HG02885 (cell line): ENCODE data around the gene POFUT2.

Source experiments
- ATAC-seq: cut with Tn5 transposase; IDR thresholded peaks from one replicate; pipeline ENCODE4 v1.9.1; 2021; ENCODE audit warnings: mild to moderate bottlenecking; ENCODE audit not compliant: unreplicated experiment, poor library complexity

POFUT2 gene

GRCh38 chr21:45228656-45229240, 58.9 kb downstream of the POFUT2 start:
- no peak for ATAC-seq

- ATAC-seq, result no peak
Observed at GRCh38 chr21:45228171-45228641, 59.5 kb downstream of the POFUT2 start.

GRCh38 chr21:45227735-45228134, 60.0 kb downstream of the POFUT2 start:
- ATAC-seq, result no peak

- ATAC-seq, result no peak
Observed at GRCh38 chr21:45226540-45227326, 61.0 kb downstream of the POFUT2 start.

GRCh38 chr21:45225741-45226327, 61.9 kb downstream of the POFUT2 start:
- ATAC-seq, result no peak

GRCh38 chr21:45225041-45225740, 62.5 kb downstream of the POFUT2 start:
- ATAC-seq, result no peak

GRCh38 chr21:45224189-45224938, 63.3 kb downstream of the POFUT2 start:
- ATAC-seq, result no peak

GRCh38 chr21:45223236-45224185, 64.2 kb downstream of the POFUT2 start:
- ATAC-seq, result no peak

GRCh38 chr21:45222001-45222400, 65.7 kb downstream of the POFUT2 start:
- no peak for ATAC-seq

- ATAC-seq, result no peak
Observed at GRCh38 chr21:45220714-45221490, 66.8 kb downstream of the POFUT2 start.

GRCh38 chr21:45220071-45220481, 67.6 kb downstream of the POFUT2 start:
- ATAC-seq, result no peak

- ATAC-seq, result no peak
Observed at GRCh38 chr21:45219517-45219916, 68.2 kb downstream of the POFUT2 start.

GRCh38 chr21:45217010-45217409, 70.7 kb downstream of the POFUT2 start:
- ATAC-seq, result no peak

GRCh38 chr21:45215213-45215612, 72.5 kb downstream of the POFUT2 start:
- no peak for ATAC-seq
